GM21737 (cell line): ENCODE measurements around the gene BBS4.
A peak's percentile ranks its signal among the peaks of the same experiment; 100 is the strongest.
"Not testable (repeated sequence)": the region's sequence is repeated elsewhere in the genome, so short reads cannot be mapped to it uniquely, and the experiment has no call there.

Source experiments
- ATAC-seq: cut with Tn5 transposase; IDR thresholded peaks from one replicate; pipeline ENCODE4 v1.9.1; 2021; ENCODE audit warnings: mild to moderate bottlenecking, moderate library complexity; ENCODE audit not compliant: unreplicated experiment

BBS4 gene, protein sequence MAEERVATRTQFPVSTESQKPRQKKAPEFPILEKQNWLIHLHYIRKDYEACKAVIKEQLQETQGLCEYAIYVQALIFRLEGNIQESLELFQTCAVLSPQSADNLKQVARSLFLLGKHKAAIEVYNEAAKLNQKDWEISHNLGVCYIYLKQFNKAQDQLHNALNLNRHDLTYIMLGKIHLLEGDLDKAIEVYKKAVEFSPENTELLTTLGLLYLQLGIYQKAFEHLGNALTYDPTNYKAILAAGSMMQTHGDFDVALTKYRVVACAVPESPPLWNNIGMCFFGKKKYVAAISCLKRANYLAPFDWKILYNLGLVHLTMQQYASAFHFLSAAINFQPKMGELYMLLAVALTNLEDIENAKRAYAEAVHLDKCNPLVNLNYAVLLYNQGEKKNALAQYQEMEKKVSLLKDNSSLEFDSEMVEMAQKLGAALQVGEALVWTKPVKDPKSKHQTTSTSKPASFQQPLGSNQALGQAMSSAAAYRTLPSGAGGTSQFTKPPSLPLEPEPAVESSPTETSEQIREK

GRCh38 chr15:72685925-72686794, at the start of gene BBS4, which contains the start of gene HIGD2B:
TSS of gene BBS4 (plus strand) at chr15:72686207. CDS start at chr15:72686228, 21 bp downstream.
TSS of gene HIGD2B (minus strand) at chr15:72686182. CDS start at chr15:72676374, 9,808 bp downstream.
- ATAC-seq, result peak; percentile 93

DNA sequence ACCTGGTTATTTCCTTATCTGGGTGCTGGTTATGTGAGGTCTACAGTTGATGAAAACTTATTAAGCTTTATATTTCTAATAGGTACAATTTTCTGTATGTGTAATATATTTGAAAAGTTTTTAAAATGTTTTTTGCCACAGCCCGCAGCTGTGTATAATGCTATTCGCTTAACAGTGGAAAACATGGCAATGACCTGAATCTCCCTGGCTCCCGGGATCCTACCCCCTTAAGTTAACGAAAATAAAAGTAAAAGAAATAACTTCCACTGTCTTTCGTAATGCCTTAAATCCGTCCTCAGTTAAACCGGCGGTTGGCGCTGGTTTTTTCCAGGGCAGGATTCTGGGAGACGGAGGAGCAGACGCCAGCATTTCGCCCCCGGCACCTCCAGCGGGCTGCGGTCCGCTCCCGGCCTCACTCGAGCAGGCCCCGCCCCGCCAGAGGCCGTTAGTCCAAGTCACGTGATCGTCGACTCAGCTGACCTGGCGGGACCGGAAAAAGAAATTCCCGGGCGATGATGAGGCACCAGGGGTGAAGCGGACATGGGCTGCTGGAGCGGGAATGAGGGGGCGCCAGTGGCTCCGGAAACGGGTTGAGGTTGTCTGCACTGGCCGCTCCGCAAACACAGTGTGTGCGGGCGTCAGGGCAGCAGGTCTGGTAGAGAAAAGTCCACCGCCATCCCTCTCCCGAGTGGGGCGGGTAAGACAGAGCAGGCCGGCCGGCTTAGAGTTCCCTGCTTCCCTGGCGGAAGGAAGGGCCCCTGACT, 49.3 kb upstream of the BBS4 start:
- peak; percentile 61 for ATAC-seq

GRCh38 chr15:72639759-72640483, 46.1 kb upstream of the BBS4 start:
- not testable (repeated sequence) for ATAC-seq

- not testable (repeated sequence) for ATAC-seq
These were observed 43.7 kb upstream of the BBS4 start for GRCh38 chr15:72642271-72642670.

- ATAC-seq, result not testable (repeated sequence)
These were observed 37.3 kb upstream of the BBS4 start for GRCh38 chr15:72648631-72649253.

DNA sequence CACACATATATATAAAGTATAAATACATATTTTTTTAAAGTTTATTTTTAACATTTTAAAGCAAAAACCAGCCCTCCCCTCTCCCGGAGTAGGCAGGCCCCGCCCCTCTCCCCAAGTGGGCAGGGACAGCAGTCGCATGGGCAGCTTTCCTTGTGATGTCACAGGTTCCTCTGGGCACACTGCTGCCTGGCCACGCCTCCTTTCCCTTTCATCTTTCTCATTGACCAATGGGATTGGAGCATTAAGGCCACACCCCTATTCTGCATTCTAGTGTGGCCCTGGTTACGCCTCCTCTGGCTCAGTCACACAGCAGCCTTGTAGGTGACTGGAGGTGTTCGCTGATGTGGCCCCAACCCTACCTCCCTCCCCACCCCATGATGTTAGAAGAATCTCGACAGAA, 31.6 kb upstream of the BBS4 start, which contains the start of gene GOLGA6B:
TSS of gene GOLGA6B (plus strand) at position 301 of the 400 bp plus-strand sequence. CDS start at position 342, 41 bp downstream.
- not testable (repeated sequence) for ATAC-seq

DNA sequence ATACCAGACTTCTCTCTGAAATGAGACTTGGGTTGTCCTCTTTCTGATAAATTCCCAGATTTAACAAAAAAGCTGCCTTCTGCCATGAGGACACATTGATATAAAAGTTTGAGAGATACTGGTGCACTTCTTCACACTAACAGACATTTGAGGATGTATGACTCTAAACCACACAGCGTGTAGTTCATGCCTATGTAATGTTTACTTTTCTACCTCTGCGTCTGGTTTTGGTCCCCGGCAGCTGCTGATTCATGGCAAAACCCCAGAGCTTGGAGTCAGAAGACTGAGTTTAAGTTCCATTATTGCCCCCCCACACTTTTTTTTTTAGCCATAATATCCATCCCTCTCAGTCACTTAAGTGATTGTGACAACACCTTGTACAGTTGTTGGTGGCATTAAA, 30.0 kb upstream of the BBS4 start:
- ATAC-seq, result not testable (repeated sequence)

GRCh38 chr15:72661081-72661480, 24.9 kb upstream of the BBS4 start:
- not testable (repeated sequence) for ATAC-seq

DNA sequence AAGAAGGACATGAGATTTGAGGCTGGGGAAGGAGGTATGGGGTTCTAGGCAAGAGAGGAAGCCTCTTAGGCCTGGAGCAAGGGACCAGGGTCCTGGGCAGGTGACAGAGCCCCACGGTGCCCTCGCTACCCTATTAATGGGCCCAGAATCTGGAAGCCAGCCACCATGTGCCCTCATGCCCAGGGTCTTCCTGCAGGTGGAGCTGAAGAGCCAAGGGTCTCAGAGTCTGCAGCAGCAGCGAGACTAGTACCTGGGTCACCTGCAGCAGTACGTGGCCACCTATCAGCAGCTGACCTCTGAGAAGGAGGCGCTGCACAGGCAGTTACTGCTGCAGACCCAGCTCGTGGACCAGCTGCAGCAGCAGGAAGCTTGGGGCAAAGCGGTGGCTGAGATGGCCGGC, 22.1 kb upstream of the BBS4 start:
- ATAC-seq, result not testable (repeated sequence)

DNA sequence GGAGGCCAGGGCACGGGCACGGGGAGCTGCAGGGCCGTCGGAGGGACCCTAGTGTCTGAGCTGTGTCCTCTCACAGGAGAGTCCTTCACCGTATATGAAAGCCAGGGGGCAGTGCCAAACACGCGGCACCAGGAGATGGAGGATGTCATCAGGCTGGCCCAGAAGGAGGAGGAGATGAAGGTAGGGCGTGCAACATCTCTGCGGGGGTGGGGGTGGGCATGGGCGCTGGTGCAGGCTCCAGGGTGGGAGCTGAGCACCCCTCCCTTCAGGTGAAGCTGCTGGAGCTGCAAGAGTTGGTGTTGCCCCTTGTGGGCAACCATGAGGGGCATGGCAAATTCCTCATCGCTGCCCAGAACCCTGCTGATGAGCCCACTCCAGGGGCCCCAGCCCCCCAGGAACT, 20.3 kb upstream of the BBS4 start:
- ATAC-seq, result not testable (repeated sequence)

DNA sequence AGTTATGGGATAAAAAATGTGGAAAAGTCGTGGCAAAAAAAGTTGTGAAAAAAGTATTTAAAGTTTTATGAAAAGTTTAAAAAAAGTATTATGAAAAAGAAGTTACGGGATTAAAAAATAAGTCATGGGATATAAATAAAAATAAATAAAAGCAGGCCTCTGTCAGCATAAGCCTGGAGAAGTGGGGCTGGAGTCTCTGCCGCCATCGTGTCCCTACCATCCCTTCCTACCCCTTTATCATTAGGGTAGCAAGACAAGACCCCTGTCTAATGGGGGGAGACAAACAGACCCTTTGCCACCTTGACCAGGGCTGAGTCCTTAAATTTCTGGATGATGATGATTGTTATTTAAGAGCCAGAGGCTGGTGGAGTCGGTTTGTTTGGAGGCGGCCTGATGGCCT, 16.2 kb upstream of the BBS4 start:
- not testable (repeated sequence) for ATAC-seq

- ATAC-seq, result peak; percentile 81
These were observed 15.2 kb upstream of the BBS4 start for GRCh38 chr15:72670656-72671352.

- no peak for ATAC-seq
These were observed 14.5 kb upstream of the BBS4 start for GRCh38 chr15:72671525-72671924.

DNA sequence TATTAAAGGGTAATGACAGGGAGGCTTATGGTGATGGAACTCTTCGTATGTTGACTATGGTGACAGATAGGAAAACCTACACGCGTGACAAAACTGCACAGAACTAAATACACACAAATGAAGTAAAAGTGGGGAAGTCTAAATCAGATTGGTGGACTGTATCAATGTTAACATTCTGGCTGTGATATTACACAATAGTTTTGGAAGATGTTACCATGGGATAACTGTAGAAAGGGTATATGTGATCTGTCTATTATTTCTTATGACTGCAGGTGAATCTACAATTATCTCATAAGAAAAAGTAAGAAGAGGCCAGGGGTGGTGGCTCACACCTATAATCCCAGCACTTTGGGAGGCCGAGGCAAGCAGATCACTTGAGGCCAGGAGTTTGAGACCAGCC, 9.2 kb upstream of the BBS4 start:
- ATAC-seq, result no peak

GRCh38 chr15:72680931-72681330, 5.1 kb upstream of the BBS4 start:
- no peak for ATAC-seq

GRCh38 chr15:72682772-72683171, 3.2 kb upstream of the BBS4 start:
- ATAC-seq, result no peak

DNA sequence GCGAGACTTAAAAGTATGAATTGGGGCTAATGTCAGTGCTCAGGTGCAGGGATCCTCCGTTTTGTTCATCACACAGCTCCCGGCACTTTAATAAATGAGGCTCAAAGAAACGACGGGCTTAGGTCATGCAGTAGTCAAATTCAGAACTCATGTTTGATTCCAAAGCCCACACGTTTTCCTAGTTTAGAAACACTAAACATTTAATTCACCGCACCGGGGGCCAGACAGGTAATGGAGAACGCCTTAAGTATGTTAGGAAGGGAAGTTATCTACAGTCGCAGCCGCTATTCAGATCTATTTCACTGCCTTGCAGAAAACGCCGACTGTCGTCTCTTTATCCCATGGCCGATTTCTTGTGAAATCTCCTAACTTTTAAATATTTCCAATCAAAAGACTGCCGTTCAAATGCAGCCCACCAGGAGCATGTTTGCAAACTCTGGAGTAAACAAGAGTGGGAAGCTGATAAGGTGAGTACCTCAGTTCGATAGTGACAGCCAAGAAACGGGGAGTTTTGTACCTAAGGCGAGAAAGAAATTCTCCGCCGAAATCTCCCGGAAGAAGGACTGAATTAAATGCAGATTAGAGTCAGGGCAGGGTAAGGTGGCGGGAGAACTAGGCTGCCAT, 594 bp upstream of the BBS4 start:
- no peak for ATAC-seq

GRCh38 chr15:72688697-72689096, 2.7 kb downstream of the BBS4 start:
- no peak for ATAC-seq
